ENCODE data around the gene ST6GAL1. TPM values are rescaled to one million over a fixed set of nuclear protein-coding genes. Genes with fewer than 3 reads are reported as not detected.

Gene ST6GAL1
- total RNA-seq, 1 donor: 38.8 TPM

- H3K27me3 ChIP-seq (ENCODE audit: insufficient read depth, low read length): no peaks in the 10 kb centered on the region
- H3K4me3 ChIP-seq (ENCODE audit: low read length): no peak overlapping the region
- H3K4me1 ChIP-seq (ENCODE audit: insufficient read depth, low read length): peaks cover 7% of the 10 kb centered on the region
- no peaks in the 10 kb centered on the region for H3K9me3 ChIP-seq (ENCODE audit: low read depth, low read length)
Measured at GRCh38 chr3:187079090-187080022, 149.0 kb downstream of the ST6GAL1 start.

GRCh38 chr3:187080799-187081450 lies 150.6 kb downstream of the ST6GAL1 start:
- Histone ChIP-seq H3K27me3 (ENCODE audit: insufficient read depth, low read length) (no peaks in the 10 kb centered on the region), H3K4me3 (ENCODE audit: low read length) (no peak overlapping the region), H3K4me1 (ENCODE audit: insufficient read depth, low read length) (peaks cover 10% of the 10 kb centered on the region), H3K9me3 (ENCODE audit: low read depth, low read length) (no peaks in the 10 kb centered on the region)

- peaks cover 11% of the 10 kb centered on the region for H3K9me3 ChIP-seq (ENCODE audit: low read depth, low read length)
- H3K4me1 ChIP-seq (ENCODE audit: insufficient read depth, low read length): peaks cover 10% of the 10 kb centered on the region
- H3K4me3 ChIP-seq (ENCODE audit: low read length): no peak overlapping the region
- H3K27me3 ChIP-seq (ENCODE audit: insufficient read depth, low read length): no peaks in the 10 kb centered on the region
Measured at GRCh38 chr3:187082758-187083375, 152.5 kb downstream of the ST6GAL1 start.

GRCh38 chr3:187084126-187084525 lies 153.8 kb downstream of the ST6GAL1 start:
- Histone ChIP-seq H3K27me3 (ENCODE audit: insufficient read depth, low read length) (no peaks in the 10 kb centered on the region), H3K4me3 (ENCODE audit: low read length) (no peak overlapping the region), H3K9me3 (ENCODE audit: low read depth, low read length) (peaks cover 22% of the 10 kb centered on the region), H3K4me1 (ENCODE audit: insufficient read depth, low read length) (peaks cover 10% of the 10 kb centered on the region)

- no peak overlapping the region for H3K4me3 ChIP-seq (ENCODE audit: low read length)
- no peaks in the 10 kb centered on the region for H3K27me3 ChIP-seq (ENCODE audit: insufficient read depth, low read length)
- peaks cover 10% of the 10 kb centered on the region for H3K4me1 ChIP-seq (ENCODE audit: insufficient read depth, low read length)
- peaks cover 25% of the 10 kb centered on the region for H3K9me3 ChIP-seq (ENCODE audit: low read depth, low read length)
Measured at GRCh38 chr3:187084580-187084979, 154.3 kb downstream of the ST6GAL1 start.

GRCh38 chr3:187085021-187085666 lies 154.8 kb downstream of the ST6GAL1 start:
- Histone ChIP-seq H3K9me3 (ENCODE audit: low read depth, low read length) (peaks cover 25% of the 10 kb centered on the region), H3K4me1 (ENCODE audit: insufficient read depth, low read length) (peaks cover 10% of the 10 kb centered on the region), H3K27me3 (ENCODE audit: insufficient read depth, low read length) (no peaks in the 10 kb centered on the region), H3K4me3 (ENCODE audit: low read length) (no peak overlapping the region)

GRCh38 chr3:187085933-187086332 lies 155.6 kb downstream of the ST6GAL1 start:
- H3K4me1 ChIP-seq (ENCODE audit: insufficient read depth, low read length): peaks cover 10% of the 10 kb centered on the region
- no peak overlapping the region for H3K4me3 ChIP-seq (ENCODE audit: low read length)
- no peaks in the 10 kb centered on the region for H3K27me3 ChIP-seq (ENCODE audit: insufficient read depth, low read length)
- H3K9me3 ChIP-seq (ENCODE audit: low read depth, low read length): peaks cover 25% of the 10 kb centered on the region

- H3K27me3 ChIP-seq (ENCODE audit: insufficient read depth, low read length): no peaks in the 10 kb centered on the region
- H3K4me1 ChIP-seq (ENCODE audit: insufficient read depth, low read length): peaks cover 10% of the 10 kb centered on the region
- H3K4me3 ChIP-seq (ENCODE audit: low read length): no peak overlapping the region
- H3K9me3 ChIP-seq (ENCODE audit: low read depth, low read length): peaks cover 25% of the 10 kb centered on the region
Measured at GRCh38 chr3:187086831-187087230, 156.5 kb downstream of the ST6GAL1 start.

GRCh38 chr3:187088701-187089100 lies 158.4 kb downstream of the ST6GAL1 start:
- Histone ChIP-seq H3K27me3 (ENCODE audit: insufficient read depth, low read length) (no peaks in the 10 kb centered on the region), H3K4me1 (ENCODE audit: insufficient read depth, low read length) (peaks cover 4% of the 10 kb centered on the region), H3K4me3 (ENCODE audit: low read length) (no peak overlapping the region), H3K9me3 (ENCODE audit: low read depth, low read length) (peaks cover 31% of the 10 kb centered on the region)

GRCh38 chr3:187093320-187093719 lies 163.0 kb downstream of the ST6GAL1 start:
- no peaks in the 10 kb centered on the region for H3K27me3 ChIP-seq (ENCODE audit: insufficient read depth, low read length)
- no peak overlapping the region for H3K4me3 ChIP-seq (ENCODE audit: low read length)
- H3K9me3 ChIP-seq (ENCODE audit: low read depth, low read length): peaks cover 18% of the 10 kb centered on the region
- H3K4me1 ChIP-seq (ENCODE audit: insufficient read depth, low read length): no peaks in the 10 kb centered on the region

GRCh38 chr3:187098923-187099512 lies 168.7 kb downstream of the ST6GAL1 start:
- Histone ChIP-seq H3K27me3 (ENCODE audit: insufficient read depth, low read length) (no peaks in the 10 kb centered on the region), H3K4me3 (ENCODE audit: low read length) (no peak overlapping the region), H3K9me3 (ENCODE audit: low read depth, low read length) (no peaks in the 10 kb centered on the region), H3K4me1 (ENCODE audit: insufficient read depth, low read length) (peaks cover 15% of the 10 kb centered on the region)

GRCh38 chr3:187101184-187102072 lies 171.1 kb downstream of the ST6GAL1 start:
- H3K4me3 ChIP-seq (ENCODE audit: low read length): no peak overlapping the region
- no peaks in the 10 kb centered on the region for H3K27me3 ChIP-seq (ENCODE audit: insufficient read depth, low read length)
- H3K4me1 ChIP-seq (ENCODE audit: insufficient read depth, low read length): peaks cover 19% of the 10 kb centered on the region
- H3K9me3 ChIP-seq (ENCODE audit: low read depth, low read length): no peaks in the 10 kb centered on the region

GRCh38 chr3:187102073-187102634 lies 171.8 kb downstream of the ST6GAL1 start:
- no peaks in the 10 kb centered on the region for H3K9me3 ChIP-seq (ENCODE audit: low read depth, low read length)
- no peaks in the 10 kb centered on the region for H3K27me3 ChIP-seq (ENCODE audit: insufficient read depth, low read length)
- peaks cover 19% of the 10 kb centered on the region for H3K4me1 ChIP-seq (ENCODE audit: insufficient read depth, low read length)
- H3K4me3 ChIP-seq (ENCODE audit: low read length): no peak overlapping the region

Data from mononuclear cell (primary cell).